Ishikawa (cell line): ENCODE measurements around the gene PACC1.

Experiments
- CEBPB ChIP-seq: IDR thresholded peaks from 2 replicates; pipeline ENCODE4 v1.6.1; 2012
- CREB1 ChIP-seq: IDR thresholded peaks from 2 replicates; pipeline ENCODE4 v1.6.1; 2012; ENCODE audit warnings: low read depth
- EGR1 ChIP-seq: IDR thresholded peaks from 2 replicates; pipeline ENCODE4 v1.6.1; 2012
- FOXM1 ChIP-seq: IDR thresholded peaks from 2 replicates; pipeline ENCODE4 v1.6.1; 2012; ENCODE audit warnings: low read depth, borderline replicate concordance
- NFIC ChIP-seq: IDR thresholded peaks from 2 replicates; pipeline ENCODE4 v1.6.1; 2012
- RAD21 ChIP-seq: IDR thresholded peaks from 2 replicates; pipeline ENCODE4 v1.6.1; 2012; ENCODE audit warnings: low read depth
- TAF1 ChIP-seq: IDR thresholded peaks from 2 replicates; pipeline ENCODE4 v1.6.1; 2012; ENCODE audit warnings: low read depth, mild to moderate bottlenecking
- TEAD4 ChIP-seq: IDR thresholded peaks from 2 replicates; pipeline ENCODE4 v1.6.1; 2012
- ZBTB7A ChIP-seq: IDR thresholded peaks from 2 replicates; pipeline ENCODE4 v1.6.1; 2012; ENCODE audit warnings: low read depth
- TF ChIP-seq, protein P1 (sequence below): IDR thresholded peaks from 2 replicates; pipeline ENCODE4 v1.6.1; 2012
- TF ChIP-seq, protein P2 (sequence below): IDR thresholded peaks from 2 replicates; pipeline ENCODE4 v1.6.1; 2012
- TF ChIP-seq, protein P3 (sequence below): IDR thresholded peaks from 2 replicates; pipeline ENCODE4 v1.6.1; 2012; ENCODE audit warnings: low read depth, mild to moderate bottlenecking

DNA sequence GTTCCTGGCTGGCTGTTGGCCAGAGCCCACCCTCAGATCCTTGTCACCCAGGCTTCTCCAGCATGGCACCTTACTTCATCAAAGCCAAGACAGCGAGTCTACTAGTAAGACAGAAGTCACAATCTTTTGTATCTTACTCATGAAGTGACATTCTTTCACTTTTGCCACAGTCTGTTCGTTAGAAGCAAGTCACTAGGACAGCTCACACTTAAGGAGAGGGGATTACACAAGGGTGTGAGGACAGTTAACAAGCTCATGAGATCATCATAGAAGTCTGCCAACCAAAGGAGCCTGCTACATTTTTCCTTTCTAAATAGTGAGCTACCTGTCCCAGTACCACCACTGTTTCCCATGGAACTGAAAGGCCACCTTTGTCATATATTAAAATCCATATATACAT, 61.5 kb downstream of the PACC1 start:
- no peak for TF ChIP-seq CEBPB
- TF ChIP-seq, protein P1, sequence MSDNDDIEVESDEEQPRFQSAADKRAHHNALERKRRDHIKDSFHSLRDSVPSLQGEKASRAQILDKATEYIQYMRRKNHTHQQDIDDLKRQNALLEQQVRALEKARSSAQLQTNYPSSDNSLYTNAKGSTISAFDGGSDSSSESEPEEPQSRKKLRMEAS = no peak
- TF ChIP-seq NFIC = no peak
- TF ChIP-seq FOXM1 = no peak
- TF ChIP-seq CREB1 = no peak
- TF ChIP-seq EGR1 = no peak
- no peak for TF ChIP-seq RAD21
- TF ChIP-seq TAF1 = no peak
- TF ChIP-seq, protein P2, sequence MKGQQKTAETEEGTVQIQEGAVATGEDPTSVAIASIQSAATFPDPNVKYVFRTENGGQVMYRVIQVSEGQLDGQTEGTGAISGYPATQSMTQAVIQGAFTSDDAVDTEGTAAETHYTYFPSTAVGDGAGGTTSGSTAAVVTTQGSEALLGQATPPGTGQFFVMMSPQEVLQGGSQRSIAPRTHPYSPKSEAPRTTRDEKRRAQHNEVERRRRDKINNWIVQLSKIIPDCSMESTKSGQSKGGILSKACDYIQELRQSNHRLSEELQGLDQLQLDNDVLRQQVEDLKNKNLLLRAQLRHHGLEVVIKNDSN = no peak
- TF ChIP-seq ZBTB7A = no peak
- TF ChIP-seq, protein P3, sequence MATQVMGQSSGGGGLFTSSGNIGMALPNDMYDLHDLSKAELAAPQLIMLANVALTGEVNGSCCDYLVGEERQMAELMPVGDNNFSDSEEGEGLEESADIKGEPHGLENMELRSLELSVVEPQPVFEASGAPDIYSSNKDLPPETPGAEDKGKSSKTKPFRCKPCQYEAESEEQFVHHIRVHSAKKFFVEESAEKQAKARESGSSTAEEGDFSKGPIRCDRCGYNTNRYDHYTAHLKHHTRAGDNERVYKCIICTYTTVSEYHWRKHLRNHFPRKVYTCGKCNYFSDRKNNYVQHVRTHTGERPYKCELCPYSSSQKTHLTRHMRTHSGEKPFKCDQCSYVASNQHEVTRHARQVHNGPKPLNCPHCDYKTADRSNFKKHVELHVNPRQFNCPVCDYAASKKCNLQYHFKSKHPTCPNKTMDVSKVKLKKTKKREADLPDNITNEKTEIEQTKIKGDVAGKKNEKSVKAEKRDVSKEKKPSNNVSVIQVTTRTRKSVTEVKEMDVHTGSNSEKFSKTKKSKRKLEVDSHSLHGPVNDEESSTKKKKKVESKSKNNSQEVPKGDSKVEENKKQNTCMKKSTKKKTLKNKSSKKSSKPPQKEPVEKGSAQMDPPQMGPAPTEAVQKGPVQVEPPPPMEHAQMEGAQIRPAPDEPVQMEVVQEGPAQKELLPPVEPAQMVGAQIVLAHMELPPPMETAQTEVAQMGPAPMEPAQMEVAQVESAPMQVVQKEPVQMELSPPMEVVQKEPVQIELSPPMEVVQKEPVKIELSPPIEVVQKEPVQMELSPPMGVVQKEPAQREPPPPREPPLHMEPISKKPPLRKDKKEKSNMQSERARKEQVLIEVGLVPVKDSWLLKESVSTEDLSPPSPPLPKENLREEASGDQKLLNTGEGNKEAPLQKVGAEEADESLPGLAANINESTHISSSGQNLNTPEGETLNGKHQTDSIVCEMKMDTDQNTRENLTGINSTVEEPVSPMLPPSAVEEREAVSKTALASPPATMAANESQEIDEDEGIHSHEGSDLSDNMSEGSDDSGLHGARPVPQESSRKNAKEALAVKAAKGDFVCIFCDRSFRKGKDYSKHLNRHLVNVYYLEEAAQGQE = no peak
- no peak for TF ChIP-seq TEAD4
